Measurements from ENCODE around the gene CLMN.
"Not testable (repeated sequence)": the region's sequence is repeated elsewhere in the genome, so short reads cannot be mapped to it uniquely, and the experiment has no call there.

Gene CLMN

DNA sequence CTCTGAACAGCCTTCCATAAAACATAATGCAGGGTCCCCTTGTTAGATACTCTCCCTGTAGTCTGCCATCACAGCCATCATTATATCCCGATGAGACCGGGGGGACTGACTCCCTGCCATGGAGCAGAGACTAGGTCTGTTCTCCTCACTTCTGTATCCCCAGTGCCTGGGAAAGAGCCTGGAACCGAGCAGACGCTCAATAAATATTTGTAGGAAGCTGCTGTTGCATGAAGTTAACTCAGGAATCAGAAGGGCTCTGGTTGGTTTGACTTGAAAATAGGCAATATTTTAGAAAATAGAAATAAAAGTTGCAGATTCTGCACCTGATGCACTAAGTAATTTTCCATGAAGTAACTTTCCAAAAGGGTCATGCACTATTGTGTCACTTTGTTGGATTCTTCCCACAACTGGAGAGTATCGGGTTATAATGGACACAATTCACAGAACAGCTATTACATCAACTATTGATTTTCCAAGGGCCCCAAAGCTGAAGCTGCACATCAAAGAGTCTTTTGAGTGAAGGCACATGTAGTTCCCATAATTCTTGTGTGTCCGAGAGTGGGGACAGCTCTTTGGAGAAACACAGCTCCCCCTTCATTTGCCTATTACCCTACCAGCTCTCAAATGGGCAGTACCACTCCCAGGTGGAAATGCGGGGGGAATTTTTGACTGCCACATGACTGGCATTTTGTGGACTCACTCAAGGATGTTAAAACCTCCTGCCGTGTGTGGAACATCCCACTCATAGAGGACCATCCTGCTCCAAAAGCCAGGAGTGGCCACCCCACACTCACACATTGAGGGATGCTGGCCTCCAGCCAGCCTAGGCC, 18.8 kb downstream of the CLMN start:
- no peak for DNase-seq

- no peak for DNase-seq
Observed at GRCh38 chr14:95300002-95300696, 19.6 kb downstream of the CLMN start.

DNA sequence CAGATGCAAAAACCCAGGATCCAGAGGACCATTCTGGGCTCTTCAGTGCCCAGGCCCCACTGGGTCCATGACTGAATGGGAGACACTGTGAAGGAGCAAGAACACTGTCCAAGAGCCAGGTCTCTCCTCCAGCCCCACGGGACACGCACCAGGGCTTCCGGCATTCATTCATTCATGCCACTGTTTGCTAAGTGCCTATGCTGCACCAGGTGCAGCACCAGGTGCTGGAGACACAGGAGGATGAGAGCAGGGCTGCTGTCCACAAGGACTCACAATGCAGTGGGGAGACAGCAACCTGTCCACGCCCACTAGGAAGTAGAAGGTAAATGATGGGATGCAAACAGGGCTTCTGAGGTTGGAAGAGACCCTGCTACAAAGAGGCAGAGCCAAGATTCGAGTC, 20.4 kb downstream of the CLMN start:
- no peak for DNase-seq

DNA sequence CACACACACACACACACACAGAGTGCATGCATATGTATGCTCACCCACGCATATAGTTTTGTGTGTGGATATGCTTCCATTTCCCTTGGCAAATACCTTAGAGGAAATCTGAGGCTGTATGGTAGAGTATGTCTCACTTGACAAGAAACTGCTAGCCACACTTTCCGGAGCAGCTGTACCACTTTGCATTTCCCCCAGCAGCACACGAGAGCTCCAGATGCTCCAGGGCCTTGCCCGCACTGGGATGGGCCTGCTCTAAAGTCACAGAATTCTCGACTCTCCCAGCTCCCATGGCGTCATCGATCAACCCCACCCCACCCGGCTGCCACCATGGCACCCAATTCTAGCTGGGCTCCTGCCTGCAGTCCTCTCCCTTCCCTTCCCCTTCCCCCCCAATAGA, 21.9 kb downstream of the CLMN start:
- DNase-seq, result no peak

- no peak for DNase-seq
Observed at GRCh38 chr14:95296966-95297365, 22.7 kb downstream of the CLMN start.

- DNase-seq, result no peak
Observed at GRCh38 chr14:95295600-95296376, 23.9 kb downstream of the CLMN start.

GRCh38 chr14:95294834-95295599, 24.7 kb downstream of the CLMN start:
- DNase-seq, result no peak

DNA sequence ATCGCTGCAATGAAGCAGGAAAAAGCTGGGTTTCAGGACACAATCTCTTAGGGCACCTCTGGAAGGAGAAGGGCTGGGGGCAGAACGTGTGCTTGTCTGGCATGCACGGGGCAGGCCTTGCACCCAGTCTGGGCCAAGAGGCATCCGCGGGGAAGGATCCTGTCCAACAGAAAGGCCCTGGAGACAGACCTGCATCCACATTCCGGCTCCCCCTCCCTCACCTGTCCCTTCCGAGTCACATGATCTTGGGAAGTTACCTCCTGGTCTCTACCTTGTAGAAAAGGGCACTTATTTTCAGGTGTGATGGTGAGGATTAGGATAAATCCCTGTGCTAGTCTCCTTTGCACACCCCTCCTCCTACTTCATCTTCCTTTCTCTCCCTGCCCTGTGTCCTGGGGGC, 25.4 kb downstream of the CLMN start:
- DNase-seq, result no peak

GRCh38 chr14:95293449-95293848, 26.3 kb downstream of the CLMN start:
- no peak for DNase-seq

GRCh38 chr14:95292660-95293425, 26.9 kb downstream of the CLMN start:
- no peak for DNase-seq

DNA sequence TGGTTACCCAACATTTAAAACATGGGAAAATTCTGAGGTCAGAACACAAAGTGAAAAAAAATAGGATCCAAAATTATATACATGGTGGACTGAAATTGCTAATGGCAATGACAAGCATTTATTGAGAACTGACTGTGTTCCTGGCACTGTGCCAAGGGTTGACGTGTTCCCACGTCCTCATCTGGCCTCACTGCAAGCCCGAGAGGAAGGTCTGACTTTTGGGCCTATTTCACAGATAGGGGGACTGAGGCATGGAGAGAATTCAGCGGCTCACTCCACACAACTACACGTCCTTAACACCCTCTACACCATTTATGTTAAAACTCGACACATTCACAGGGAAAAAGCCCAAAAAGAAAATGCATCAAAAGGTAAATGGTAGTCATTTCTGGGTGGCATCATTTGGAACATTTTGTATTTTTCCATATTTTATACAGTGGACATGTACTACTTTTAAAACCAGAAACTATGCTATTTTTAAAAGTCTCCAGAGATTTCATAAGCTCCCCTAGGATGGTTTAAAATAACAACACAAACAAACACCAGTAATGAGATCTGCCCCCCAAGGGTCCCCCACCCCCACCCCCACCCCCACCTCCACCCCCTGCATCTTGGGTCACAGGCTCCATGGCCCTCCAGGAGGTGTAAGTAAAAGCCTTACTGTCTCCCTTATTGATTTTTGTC, 27.7 kb downstream of the CLMN start:
- peak in 1 of 2 donors; percentile 17 for DNase-seq

GRCh38 chr14:95290871-95291431, 28.8 kb downstream of the CLMN start:
- no peak for DNase-seq

- DNase-seq, result no peak
Observed at GRCh38 chr14:95290021-95290420, 29.7 kb downstream of the CLMN start.

GRCh38 chr14:95289323-95290010, 30.2 kb downstream of the CLMN start:
- no peak for DNase-seq

DNA sequence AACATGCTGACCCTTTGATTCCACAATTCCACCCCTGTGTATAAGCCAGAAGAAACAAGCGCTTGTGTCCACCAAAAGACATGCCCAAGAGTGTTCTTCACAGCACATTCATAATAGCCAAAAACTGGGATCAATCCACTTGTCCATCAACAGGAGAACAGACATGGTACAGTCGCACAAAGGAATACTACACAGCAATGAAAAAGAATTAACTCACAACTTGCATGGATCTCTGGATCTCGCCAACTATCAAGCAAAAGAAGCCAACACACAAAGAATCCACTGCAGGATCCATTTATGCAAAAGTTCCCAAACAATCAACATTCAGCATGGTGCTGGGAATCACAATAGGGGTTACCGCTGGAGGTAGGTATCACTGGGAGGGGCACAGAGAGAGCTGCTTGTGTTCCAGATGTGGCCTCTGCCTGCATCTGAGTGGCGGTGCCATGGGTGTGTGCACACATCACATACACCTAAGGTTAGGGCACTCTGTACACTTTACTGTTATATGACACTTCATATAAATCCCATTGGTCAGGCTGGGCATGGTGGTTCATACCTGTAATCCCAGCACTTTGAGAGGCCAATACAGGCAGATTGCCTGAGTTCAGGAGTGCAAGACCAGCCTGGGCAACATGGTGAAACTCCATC, 30.9 kb downstream of the CLMN start:
- DNase-seq, result no peak

DNA sequence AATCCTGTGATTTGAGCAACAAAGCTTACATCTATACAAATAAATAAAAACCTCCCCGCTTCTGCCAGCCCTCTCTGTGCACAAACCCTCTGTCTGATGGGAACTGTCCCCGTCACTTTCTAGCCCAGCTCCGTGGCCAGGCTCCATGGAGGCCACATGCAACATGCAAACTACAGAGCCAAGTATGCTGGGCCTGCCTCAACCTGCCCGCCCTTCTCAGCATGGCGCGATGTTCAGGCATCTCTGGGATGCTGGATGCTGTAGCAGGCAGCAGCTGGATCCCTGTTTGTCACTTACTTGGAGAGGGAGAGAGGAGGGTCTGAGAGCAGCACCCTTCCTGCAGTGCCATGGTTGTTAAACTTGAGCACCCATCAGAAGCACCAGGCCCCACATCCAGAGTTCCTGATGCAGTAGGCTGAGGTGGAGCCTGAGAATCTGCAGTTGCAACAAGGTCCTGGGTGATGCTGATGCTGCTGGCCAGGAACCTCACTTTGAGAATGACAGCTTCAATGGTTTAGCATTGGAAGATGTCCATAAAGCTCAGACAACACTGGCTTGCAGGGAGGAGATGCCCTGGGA, 32.4 kb downstream of the CLMN start:
- no peak for DNase-seq

DNA sequence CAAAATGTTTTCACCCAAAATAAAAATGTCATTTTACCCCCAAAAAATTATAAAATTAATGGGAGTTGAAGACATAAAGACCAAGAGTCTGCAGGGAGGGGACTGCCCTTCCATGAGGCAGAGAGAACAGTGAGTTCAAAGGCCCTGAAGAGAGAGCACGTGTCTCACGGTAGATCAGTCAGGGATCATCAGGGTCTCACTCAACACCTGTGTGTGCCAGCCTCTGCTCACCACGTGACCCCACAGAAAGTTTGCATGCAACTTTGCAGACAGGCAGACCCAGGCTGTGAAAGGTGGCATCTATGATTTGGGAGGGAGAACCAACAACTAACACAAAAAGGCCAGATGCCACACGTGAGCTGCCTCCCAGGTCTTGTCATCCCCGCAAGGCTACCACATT, 33.1 kb downstream of the CLMN start:
- DNase-seq, result no peak

- DNase-seq, result no peak
Observed at GRCh38 chr14:95285566-95285965, 34.1 kb downstream of the CLMN start.

DNA sequence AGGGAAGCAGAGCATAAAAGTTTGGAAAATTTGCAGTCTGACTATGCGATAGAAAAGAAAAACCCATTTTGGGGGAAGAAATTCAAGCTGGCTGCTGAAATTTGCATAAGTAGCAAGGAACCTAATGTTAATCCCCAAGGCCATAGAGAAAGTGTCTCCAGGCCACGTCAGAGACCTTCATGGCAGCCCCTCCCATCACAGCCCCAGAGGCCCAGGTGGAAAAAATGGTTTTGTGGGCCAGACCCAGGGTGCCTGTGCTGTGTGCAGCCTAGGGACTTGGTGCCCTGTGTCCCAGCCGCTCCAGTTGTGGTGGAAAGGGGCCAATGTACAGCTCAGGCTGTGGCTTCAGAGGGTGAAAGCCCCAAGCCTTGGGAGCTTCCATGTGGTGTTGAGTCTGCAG, 35.9 kb downstream of the CLMN start:
- not testable (repeated sequence) for DNase-seq

GRCh38 chr14:95282986-95283380, 36.7 kb downstream of the CLMN start:
- DNase-seq, result not testable (repeated sequence)

All from bone marrow (tissue), 2 donors.